Mononuclear cell (primary cell): ENCODE data around the gene UMODL1. TPM values are rescaled to one million over a fixed set of nuclear protein-coding genes. Genes with fewer than 3 reads are reported as not detected.

Source experiments
- H3K27me3 ChIP-seq: 2 replicates; pipeline ENCODE4 v1.6.0; 2011; ENCODE audit warnings: low read length, control low read depth; ENCODE audit not compliant: insufficient read depth
- H3K4me1 ChIP-seq: 2 replicates; pipeline ENCODE4 v1.5.1; 2011; ENCODE audit warnings: mild to moderate bottlenecking, low read length, control low read depth; ENCODE audit not compliant: insufficient read depth
- H3K4me3 ChIP-seq: 2 replicates; pipeline ENCODE4 v1.5.1; 2011; ENCODE audit warnings: mild to moderate bottlenecking, low read length, moderate library complexity
- H3K9me3 ChIP-seq: 2 replicates; pipeline ENCODE4 v1.5.1; 2011; ENCODE audit warnings: low read depth, mild to moderate bottlenecking, control low read depth, low read length
- total RNA-seq: library from RNA; depleted of rRNA; stranded (reverse); fragments of >200 nt; gene quantifications from one replicate; pipeline ENCODE4 v1.2.3, GENCODE V29; 2012

Gene UMODL1
- total RNA-seq, 1 donor: under 0.01 TPM

- no peaks in the 10 kb centered on the region for H3K27me3 ChIP-seq
- peaks cover 6% of the 10 kb centered on the region for H3K4me1 ChIP-seq
- no peak overlapping the region for H3K4me3 ChIP-seq
- H3K9me3 ChIP-seq: no peaks in the 10 kb centered on the region
These were observed 20.9 kb downstream of the UMODL1 start for GRCh38 chr21:42091899-42092508.

GRCh38 chr21:42092771-42093170 lies 21.7 kb downstream of the UMODL1 start:
- Histone ChIP-seq H3K27me3 (no peaks in the 10 kb centered on the region), H3K9me3 (no peaks in the 10 kb centered on the region), H3K4me3 (no peak overlapping the region), H3K4me1 (peaks cover 9% of the 10 kb centered on the region)

GRCh38 chr21:42093186-42093585 lies 22.1 kb downstream of the UMODL1 start:
- H3K27me3 ChIP-seq: no peaks in the 10 kb centered on the region

GRCh38 chr21:42093991-42094421 lies 22.9 kb downstream of the UMODL1 start:
- Histone ChIP-seq H3K9me3 (no peaks in the 10 kb centered on the region), H3K27me3 (no peaks in the 10 kb centered on the region), H3K4me3 (no peak overlapping the region), H3K4me1 (peaks cover 13% of the 10 kb centered on the region)

More at GRCh38 chr21:42093186-42093585, 22.1 kb downstream of the UMODL1 start:
- Histone ChIP-seq H3K4me3 (no peak overlapping the region), H3K9me3 (no peaks in the 10 kb centered on the region), H3K4me1 (peaks cover 13% of the 10 kb centered on the region)

GRCh38 chr21:42094811-42095210 lies 23.7 kb downstream of the UMODL1 start:
- H3K9me3 ChIP-seq: no peaks in the 10 kb centered on the region
- H3K4me1 ChIP-seq: peaks cover 9% of the 10 kb centered on the region
- no peak overlapping the region for H3K4me3 ChIP-seq

GRCh38 chr21:42095581-42095980 lies 24.5 kb downstream of the UMODL1 start:
- Histone ChIP-seq H3K9me3 (no peaks in the 10 kb centered on the region), H3K4me3 (no peak overlapping the region), H3K27me3 (no peaks in the 10 kb centered on the region), H3K4me1 (peaks cover 9% of the 10 kb centered on the region)

More at GRCh38 chr21:42094811-42095210, 23.7 kb downstream of the UMODL1 start:
- H3K27me3 ChIP-seq: no peaks in the 10 kb centered on the region

GRCh38 chr21:42096566-42096965 lies 25.4 kb downstream of the UMODL1 start:
- Histone ChIP-seq H3K4me3 (no peak overlapping the region), H3K27me3 (no peaks in the 10 kb centered on the region)

GRCh38 chr21:42097274-42097673 lies 26.2 kb downstream of the UMODL1 start:
- peaks cover 9% of the 10 kb centered on the region for H3K4me1 ChIP-seq
- H3K9me3 ChIP-seq: no peaks in the 10 kb centered on the region
- H3K27me3 ChIP-seq: no peaks in the 10 kb centered on the region
- H3K4me3 ChIP-seq: no peak overlapping the region

More at GRCh38 chr21:42096566-42096965, 25.4 kb downstream of the UMODL1 start:
- Histone ChIP-seq H3K4me1 (peaks cover 9% of the 10 kb centered on the region), H3K9me3 (no peaks in the 10 kb centered on the region)

- Histone ChIP-seq H3K27me3 (no peaks in the 10 kb centered on the region), H3K4me1 (peaks cover 9% of the 10 kb centered on the region), H3K9me3 (no peaks in the 10 kb centered on the region), H3K4me3 (no peak overlapping the region)
These were observed 26.8 kb downstream of the UMODL1 start for GRCh38 chr21:42097860-42098454.

GRCh38 chr21:42098957-42099505 lies 27.9 kb downstream of the UMODL1 start:
- H3K4me3 ChIP-seq: no peak overlapping the region
- H3K4me1 ChIP-seq: peaks cover 9% of the 10 kb centered on the region
- no peaks in the 10 kb centered on the region for H3K27me3 ChIP-seq
- no peaks in the 10 kb centered on the region for H3K9me3 ChIP-seq

- no peak overlapping the region for H3K4me3 ChIP-seq
- no peaks in the 10 kb centered on the region for H3K9me3 ChIP-seq
- H3K4me1 ChIP-seq: peaks cover 9% of the 10 kb centered on the region
- no peaks in the 10 kb centered on the region for H3K27me3 ChIP-seq
These were observed 30.1 kb downstream of the UMODL1 start for GRCh38 chr21:42101246-42101645.

GRCh38 chr21:42102076-42102475 lies 31.0 kb downstream of the UMODL1 start:
- Histone ChIP-seq H3K9me3 (no peaks in the 10 kb centered on the region), H3K4me1 (peaks cover 9% of the 10 kb centered on the region), H3K27me3 (no peaks in the 10 kb centered on the region), H3K4me3 (no peak overlapping the region)

- Histone ChIP-seq H3K4me3 (no peak overlapping the region), H3K27me3 (no peaks in the 10 kb centered on the region), H3K4me1 (peaks cover 12% of the 10 kb centered on the region), H3K9me3 (no peaks in the 10 kb centered on the region)
These were observed 31.4 kb downstream of the UMODL1 start for GRCh38 chr21:42102526-42102925.

- no peak overlapping the region for H3K4me3 ChIP-seq
- no peaks in the 10 kb centered on the region for H3K27me3 ChIP-seq
- no peaks in the 10 kb centered on the region for H3K9me3 ChIP-seq
- H3K4me1 ChIP-seq: peaks cover 12% of the 10 kb centered on the region
These were observed 31.9 kb downstream of the UMODL1 start for GRCh38 chr21:42102991-42103390.

- no peaks in the 10 kb centered on the region for H3K9me3 ChIP-seq
- H3K4me3 ChIP-seq: no peak overlapping the region
- H3K4me1 ChIP-seq: peaks cover 15% of the 10 kb centered on the region
- H3K27me3 ChIP-seq: no peaks in the 10 kb centered on the region
These were observed 32.7 kb downstream of the UMODL1 start for GRCh38 chr21:42103843-42104242.
